Activated naive CD8-positive, alpha-beta T cell treated with anti-CD3 and anti-CD28 coated beads, Interleukin-2, amount 10 ng/mL, durations not matched to agents 7 days and 5 days (primary cell): ENCODE results near the gene STX10. TPM values are rescaled to one million over a fixed set of nuclear protein-coding genes. Genes with fewer than 3 reads are reported as not detected.
"Not testable (repeated sequence)": the region's sequence is repeated elsewhere in the genome, so short reads cannot be mapped to it uniquely, and the experiment has no call there.

Source experiments
- ATAC-seq: fragments of 150-1000 bp; cut with Tn5 transposase; one replicate; pipeline ENCODE4 v1.10.0; 2021; ENCODE audit warnings: low read depth, moderate library complexity
- POLR2A ChIA-PET: fragments of 350-600 bp; sonication (Branson Sonifier 250); formaldehyde crosslinking; loops from one replicate; lab custom pipeline; 2021; ENCODE audit warnings: antibody characterized with exemption; lab: Charles Lee
- DNase-seq: peaks from one replicate; pipeline ENCODE4 v3.0.0; 2021
- H3K27ac Mint-ChIP-seq: one replicate; pipeline ENCODE4 v1.8.0; 2022; ENCODE audit warnings: mild to moderate bottlenecking, mixed read lengths
- H3K27me3 Mint-ChIP-seq: one replicate; pipeline ENCODE4 v1.8.0; 2022; ENCODE audit warnings: mild to moderate bottlenecking, moderate library complexity, mixed read lengths
- H3K36me3 Mint-ChIP-seq: one replicate; pipeline ENCODE4 v1.8.0; 2021; ENCODE audit warnings: mild to moderate bottlenecking, mixed read lengths
- H3K4me1 Mint-ChIP-seq: one replicate; pipeline ENCODE4 v1.8.0; 2021; ENCODE audit warnings: mixed read lengths
- H3K4me3 Mint-ChIP-seq: one replicate; pipeline ENCODE4 v1.8.0; 2022; ENCODE audit warnings: mild to moderate bottlenecking, moderate library complexity, mixed read lengths
- H3K9me3 Mint-ChIP-seq: one replicate; pipeline ENCODE4 v1.8.0; 2021; ENCODE audit warnings: mixed read lengths
- total RNA-seq, 2 experiments: library from RNA; stranded (reverse); gene quantifications; one replicate each; pipeline ENCODE4 v1.2.3, GENCODE V29; 2021

STX10 gene
- total RNA-seq, 2 experiments from 2014 or later, result 67.1 to 69.9 TPM

GRCh38 chr19:13177584-13177983, 27.4 kb upstream of the STX10 start:
- POLR2A ChIA-PET, result interaction anchor here (1.2 to 1.5 kb wide), 2 partner anchors 8 to 22 kb away, joined by 3 to 4 read pairs; no protein-coding TSS in a partner anchor
- ATAC-seq, H3K27me3 Mint-ChIP-seq, H3K4me3 Mint-ChIP-seq, DNase-seq, H3K27ac Mint-ChIP-seq, H3K9me3 Mint-ChIP-seq, H3K36me3 Mint-ChIP-seq: not testable (repeated sequence)
- peaks cover 22% of the 10 kb centered on the region for H3K4me1 Mint-ChIP-seq

- POLR2A ChIA-PET, result interaction anchor here (1.0 to 1.5 kb wide), 3 partner anchors 10 to 23 kb away, joined by 3 to 9 read pairs (median 4); no protein-coding TSS in a partner anchor
- Mint-ChIP-seq H3K36me3 (peaks cover 2% of the 10 kb centered on the region), H3K4me3 (no peak overlapping the region), H3K27me3 (no peaks in the 10 kb centered on the region), H3K4me1 (peaks cover 26% of the 10 kb centered on the region), H3K9me3 (no peaks in the 10 kb centered on the region), H3K27ac (no peak overlapping the region)
- DNase-seq, result no peak
- no peak for ATAC-seq
These were observed 26.2 kb upstream of the STX10 start for GRCh38 chr19:13176345-13176744.

GRCh38 chr19:13173139-13173737, 23.1 kb upstream of the STX10 start:
- H3K36me3 Mint-ChIP-seq, result peaks cover 6% of the 10 kb centered on the region
- H3K27ac Mint-ChIP-seq, result peak overlapping the region; percentile 94
- peaks cover 42% of the 10 kb centered on the region for H3K4me1 Mint-ChIP-seq
- DNase-seq, result no peak
- POLR2A ChIA-PET, result interaction anchor here (0.5 to 13.0 kb wide), 11 partner anchors 9 to 814 kb away, joined by 3 to 267 read pairs (median 6); a partner anchor contains a TSS
- H3K27me3 Mint-ChIP-seq, result no peaks in the 10 kb centered on the region
- H3K9me3 Mint-ChIP-seq, result no peaks in the 10 kb centered on the region
- H3K4me3 Mint-ChIP-seq, result peak overlapping the region; percentile 85
- no peak for ATAC-seq

- peaks cover 9% of the 10 kb centered on the region for H3K36me3 Mint-ChIP-seq
- POLR2A ChIA-PET, result interaction anchor here (0.7 to 13.0 kb wide), 7 partner anchors 8 to 575 kb away, joined by 6 to 267 read pairs (median 10); a partner anchor contains a TSS
- H3K4me3 Mint-ChIP-seq, result peak overlapping the region; percentile 85
- no peaks in the 10 kb centered on the region for H3K9me3 Mint-ChIP-seq
- H3K27me3 Mint-ChIP-seq, result no peaks in the 10 kb centered on the region
- H3K4me1 Mint-ChIP-seq, result peaks cover 45% of the 10 kb centered on the region
- DNase-seq, result peak; percentile 71
- ATAC-seq, result peak; percentile 6
- peak overlapping the region; percentile 94 for H3K27ac Mint-ChIP-seq
These were observed 22.4 kb upstream of the STX10 start for GRCh38 chr19:13172346-13173138.

- Mint-ChIP-seq H3K36me3 (peaks cover 9% of the 10 kb centered on the region), H3K27ac (peak overlapping the region; percentile 94), H3K4me1 (peaks cover 57% of the 10 kb centered on the region), H3K27me3 (no peaks in the 10 kb centered on the region), H3K9me3 (no peaks in the 10 kb centered on the region), H3K4me3 (peak overlapping the region; percentile 49)
- DNase-seq (no peak), ATAC-seq (no peak)
- POLR2A ChIA-PET, result interaction anchor here (0.6 to 13.0 kb wide), 6 partner anchors 9 to 668 kb away, joined by 3 to 267 read pairs (median 3); no protein-coding TSS in a partner anchor
These were observed 21.0 kb upstream of the STX10 start for GRCh38 chr19:13171146-13171545.

- H3K4me3 Mint-ChIP-seq, result peak overlapping the region; percentile 54
- H3K4me1 Mint-ChIP-seq, result peaks cover 67% of the 10 kb centered on the region
- H3K9me3 Mint-ChIP-seq, result no peaks in the 10 kb centered on the region
- H3K36me3 Mint-ChIP-seq, result peaks cover 9% of the 10 kb centered on the region
- POLR2A ChIA-PET, result interaction anchor here (1.1 to 13.0 kb wide), 5 partner anchors 12 to 65 kb away, joined by 3 to 267 read pairs (median 44); no protein-coding TSS in a partner anchor
- no peak for ATAC-seq
- DNase-seq, result no peak
- H3K27me3 Mint-ChIP-seq, result no peaks in the 10 kb centered on the region
- H3K27ac Mint-ChIP-seq, result peak overlapping the region; percentile 99
These were observed 19.6 kb upstream of the STX10 start for GRCh38 chr19:13169769-13170168.

GRCh38 chr19:13166151-13166550, 16.0 kb upstream of the STX10 start:
- H3K9me3 Mint-ChIP-seq, H3K36me3 Mint-ChIP-seq, DNase-seq, ATAC-seq, H3K27me3 Mint-ChIP-seq: not testable (repeated sequence)
- H3K27ac Mint-ChIP-seq, result peak overlapping the region; percentile 70
- peak overlapping the region; percentile 37 for H3K4me3 Mint-ChIP-seq
- POLR2A ChIA-PET, result interaction anchor here (0.6 to 13.0 kb wide), 5 partner anchors 10 to 732 kb away, joined by 3 to 267 read pairs (median 16); partner anchors contain the start of genes IER2 and STX10
- peaks cover 59% of the 10 kb centered on the region for H3K4me1 Mint-ChIP-seq

- ATAC-seq (no peak), DNase-seq (no peak)
- Mint-ChIP-seq H3K4me3 (peak overlapping the region; percentile 92), H3K36me3 (peaks cover 7% of the 10 kb centered on the region), H3K27ac (peak overlapping the region; percentile 96), H3K4me1 (peaks cover 59% of the 10 kb centered on the region), H3K9me3 (no peaks in the 10 kb centered on the region), H3K27me3 (no peaks in the 10 kb centered on the region)
- POLR2A ChIA-PET, result interaction anchor here (2.3 to 13.0 kb wide), 6 partner anchors 8 to 60 kb away, joined by 10 to 267 read pairs (median 16); partner anchors contain the start of genes IER2 and STX10
These were observed 15.2 kb upstream of the STX10 start for GRCh38 chr19:13165162-13165997.

- DNase-seq, result peak; percentile 64
- H3K36me3 Mint-ChIP-seq, result peaks cover 8% of the 10 kb centered on the region
- POLR2A ChIA-PET, result interaction anchor here (0.6 to 13.0 kb wide), 8 partner anchors 8 to 60 kb away, joined by 3 to 267 read pairs (median 14); partner anchors contain the start of genes IER2, NACC1 and STX10
- peaks cover 55% of the 10 kb centered on the region for H3K4me1 Mint-ChIP-seq
- H3K4me3 Mint-ChIP-seq, result peak overlapping the region; percentile 92
- no peaks in the 10 kb centered on the region for H3K27me3 Mint-ChIP-seq
- ATAC-seq, result no peak
- peak overlapping the region; percentile 96 for H3K27ac Mint-ChIP-seq
- H3K9me3 Mint-ChIP-seq, result no peaks in the 10 kb centered on the region
These were observed 14.4 kb upstream of the STX10 start for GRCh38 chr19:13164343-13165161.

- Mint-ChIP-seq H3K9me3 (no peaks in the 10 kb centered on the region), H3K4me3 (peak overlapping the region; percentile 92), H3K36me3 (peaks cover 10% of the 10 kb centered on the region), H3K27ac (peak overlapping the region; percentile 96), H3K4me1 (peaks cover 49% of the 10 kb centered on the region), H3K27me3 (no peaks in the 10 kb centered on the region)
- ATAC-seq, result peak; percentile 14
- POLR2A ChIA-PET, result interaction anchor here (0.5 to 13.0 kb wide), 11 partner anchors 7 to 1221 kb away, joined by 4 to 267 read pairs (median 10); partner anchors contain the start of genes IER2, NACC1 and STX10
- DNase-seq, result peak; percentile 73
These were observed 13.6 kb upstream of the STX10 start for GRCh38 chr19:13163609-13164342.
